CD8-positive, alpha-beta memory T cell (primary cell): ENCODE measurements around the gene TMEM233. TPM values are rescaled to one million over a fixed set of nuclear protein-coding genes. Genes with fewer than 3 reads are reported as not detected.
A peak's percentile ranks its signal among the peaks of the same experiment; 100 is the strongest.

Experiments
- CTCF ChIA-PET: fragments of 350-600 bp; sonication (Branson Sonifier 250); formaldehyde crosslinking; loops from one replicate; lab custom pipeline; 2021; ENCODE audit warnings: antibody characterized with exemption; lab: Charles Lee
- POLR2A ChIA-PET: fragments of 350-600 bp; sonication (Branson Sonifier 250); formaldehyde crosslinking; loops from one replicate; lab custom pipeline; 2021; ENCODE audit warnings: antibody characterized with exemption; lab: Charles Lee
- DNase-seq, 5 donors: peaks; one replicate each; pipeline versions ENCODE4 v3.0.0 to v3.0.0-alpha.2; 2020 to 2022; ENCODE audit warnings: mixed read lengths in 1 of 5
- H3K27ac ChIP-seq: one replicate; pipeline ENCODE4 v1.7.0; 2013; ENCODE audit warnings: low read depth, mild to moderate bottlenecking, low read length, moderate library complexity
- H3K27me3 ChIP-seq: 2 replicates; pipeline ENCODE4 v1.7.0; 2013; ENCODE audit warnings: low read length, mild to moderate bottlenecking; ENCODE audit not compliant: insufficient read depth, poor library complexity, severe bottlenecking
- H3K36me3 ChIP-seq: 2 replicates; pipeline ENCODE4 v1.7.0; 2013; ENCODE audit warnings: mild to moderate bottlenecking, low read length, moderate library complexity; ENCODE audit not compliant: insufficient read depth
- H3K4me1 ChIP-seq: 2 replicates; pipeline ENCODE4 v1.7.0; 2013; ENCODE audit warnings: mild to moderate bottlenecking, low read length, moderate library complexity; ENCODE audit not compliant: insufficient read depth
- H3K4me3 ChIP-seq: 2 replicates; pipeline ENCODE4 v1.7.0; 2013; ENCODE audit warnings: mild to moderate bottlenecking, low read length
- H3K9me3 ChIP-seq: 2 replicates; pipeline ENCODE4 v1.7.0; 2013; ENCODE audit warnings: mild to moderate bottlenecking, low read length
- H3K27ac Mint-ChIP-seq, 8 donors: one replicate each; pipeline ENCODE4 v1.8.0; 2020 to 2021; ENCODE audit warnings: mixed read lengths in 8 of 8, mild to moderate bottlenecking in 6 of 8, inconsistent platforms in 3 of 8, moderate library complexity in 3 of 8
- H3K27me3 Mint-ChIP-seq, 2 donors: one replicate each; pipeline ENCODE4 v1.8.0; 2020 to 2021; ENCODE audit warnings: mixed read lengths in 2 of 2, mild to moderate bottlenecking in 1 of 2, moderate library complexity in 1 of 2
- H3K36me3 Mint-ChIP-seq, 3 donors: one replicate each; pipeline ENCODE4 v1.8.0; 2020 to 2021; ENCODE audit warnings: mixed read lengths in 3 of 3, inconsistent platforms in 1 of 3, mild to moderate bottlenecking in 1 of 3
- H3K4me1 Mint-ChIP-seq, 3 donors: one replicate each; pipeline ENCODE4 v1.8.0; 2020 to 2021; ENCODE audit warnings: mixed read lengths in 3 of 3, inconsistent platforms in 1 of 3, mild to moderate bottlenecking in 1 of 3
- H3K4me3 Mint-ChIP-seq, 7 donors: one replicate each; pipeline ENCODE4 v1.8.0; 2020 to 2021; ENCODE audit warnings: mixed read lengths in 7 of 7, mild to moderate bottlenecking in 6 of 7, moderate library complexity in 4 of 7, inconsistent platforms in 2 of 7
- H3K9me3 Mint-ChIP-seq, 5 donors: one replicate each; pipeline ENCODE4 v1.8.0; 2020 to 2022; ENCODE audit warnings: mixed read lengths in 5 of 5, mild to moderate bottlenecking in 3 of 5, moderate library complexity in 2 of 5, inconsistent platforms in 1 of 5
- polyA plus RNA-seq: library from polyadenylated mRNA; unstranded; fragments of 300-500 nt; fragmentation: Illumina TruSeq; gene quantifications from one replicate; pipeline ENCODE4 v1.2.3, GENCODE V29; 2021
- total RNA-seq, 2 experiments: library from RNA; stranded (reverse); gene quantifications; one replicate each; pipeline ENCODE4 v1.2.3, GENCODE V29; 2021

TMEM233 gene
- total and polyA plus RNA-seq, 3 experiments from 2014 or later = not detected

GRCh38 chr12:119594772-119595445 is 1.3 kb downstream of the TMEM233 start:
- peaks cover 0 to 1% (median 0%) of the 10 kb centered on the region in 5 donors for H3K9me3 Mint-ChIP-seq
- H3K27me3 Mint-ChIP-seq = peaks cover 46 to 83% of the 10 kb centered on the region in 2 donors
- no peaks in the 10 kb centered on the region for H3K9me3 ChIP-seq
- POLR2A ChIA-PET = no interaction called here
- H3K4me1 ChIP-seq = no peaks in the 10 kb centered on the region
- H3K36me3 Mint-ChIP-seq = no peaks in the 10 kb centered on the region
- no peaks in the 10 kb centered on the region for H3K36me3 ChIP-seq
- H3K27ac Mint-ChIP-seq = peak overlapping the region in 1 of 8 donors; percentile 9
- peaks cover 9 to 16% (median 11%) of the 10 kb centered on the region in 3 donors for H3K4me1 Mint-ChIP-seq
- CTCF ChIA-PET = no interaction called here
- no peak overlapping the region for H3K4me3 Mint-ChIP-seq
- H3K27me3 ChIP-seq = peaks cover 4% of the 10 kb centered on the region
- no peak overlapping the region for H3K4me3 ChIP-seq
- DNase-seq = no peak
- no peak overlapping the region for H3K27ac ChIP-seq

GRCh38 chr12:119598159-119598558 is 4.6 kb downstream of the TMEM233 start:
- Histone ChIP-seq H3K27me3 (peaks cover 4% of the 10 kb centered on the region), H3K4me1 (no peaks in the 10 kb centered on the region), H3K27ac (no peak overlapping the region), H3K36me3 (no peaks in the 10 kb centered on the region), H3K9me3 (no peaks in the 10 kb centered on the region), H3K4me3 (no peak overlapping the region)
- DNase-seq = no peak
- H3K4me3 Mint-ChIP-seq = no peak overlapping the region
- H3K4me1 Mint-ChIP-seq = peaks cover 9 to 16% (median 11%) of the 10 kb centered on the region in 3 donors
- no peaks in the 10 kb centered on the region for H3K36me3 Mint-ChIP-seq
- H3K27ac Mint-ChIP-seq = no peak overlapping the region
- H3K27me3 Mint-ChIP-seq = peaks cover 41 to 71% of the 10 kb centered on the region in 2 donors
- ChIA-PET CTCF (no interaction called here), POLR2A (no interaction called here)
- H3K9me3 Mint-ChIP-seq = no peaks in the 10 kb centered on the region

- H3K27ac Mint-ChIP-seq = no peak overlapping the region
- ChIA-PET CTCF (no interaction called here), POLR2A (no interaction called here)
- no peaks in the 10 kb centered on the region for H3K4me1 Mint-ChIP-seq
- no peaks in the 10 kb centered on the region for H3K9me3 ChIP-seq
- H3K36me3 ChIP-seq = no peaks in the 10 kb centered on the region
- H3K4me3 Mint-ChIP-seq = no peak overlapping the region
- peaks cover 25 to 61% of the 10 kb centered on the region in 2 donors for H3K27me3 Mint-ChIP-seq
- no peaks in the 10 kb centered on the region for H3K4me1 ChIP-seq
- H3K4me3 ChIP-seq = no peak overlapping the region
- H3K36me3 Mint-ChIP-seq = no peaks in the 10 kb centered on the region
- no peaks in the 10 kb centered on the region for H3K9me3 Mint-ChIP-seq
- no peak for DNase-seq
- H3K27ac ChIP-seq = no peak overlapping the region
- H3K27me3 ChIP-seq = no peaks in the 10 kb centered on the region
Measured at GRCh38 chr12:119601877-119602733, 8.5 kb downstream of the TMEM233 start.

GRCh38 chr12:119602734-119603094 is 9.1 kb downstream of the TMEM233 start:
- no peak overlapping the region for H3K4me3 ChIP-seq
- no peak overlapping the region for H3K4me3 Mint-ChIP-seq
- no peaks in the 10 kb centered on the region for H3K4me1 ChIP-seq
- POLR2A ChIA-PET = no interaction called here
- H3K27ac ChIP-seq = no peak overlapping the region
- no peaks in the 10 kb centered on the region for H3K36me3 ChIP-seq
- no peaks in the 10 kb centered on the region for H3K27me3 ChIP-seq
- CTCF ChIA-PET = no interaction called here
- H3K9me3 Mint-ChIP-seq = no peaks in the 10 kb centered on the region
- H3K27me3 Mint-ChIP-seq = peaks cover 20 to 57% of the 10 kb centered on the region in 2 donors
- H3K9me3 ChIP-seq = no peaks in the 10 kb centered on the region
- H3K27ac Mint-ChIP-seq = no peak overlapping the region
- no peaks in the 10 kb centered on the region for H3K4me1 Mint-ChIP-seq
- H3K36me3 Mint-ChIP-seq = no peaks in the 10 kb centered on the region
- DNase-seq = no peak

- DNase-seq = no peak
- H3K4me3 ChIP-seq = no peak overlapping the region
- Mint-ChIP-seq H3K36me3 (peaks cover 0 to under 1% (median 0%) of the 10 kb centered on the region in 3 donors), H3K27me3 (peaks cover 16 to 48% of the 10 kb centered on the region in 2 donors), H3K4me3 (no peak overlapping the region), H3K9me3 (peaks cover 0 to 5% (median under 1%) of the 10 kb centered on the region in 5 donors), H3K27ac (no peak overlapping the region), H3K4me1 (no peaks in the 10 kb centered on the region)
- no peaks in the 10 kb centered on the region for H3K27me3 ChIP-seq
- POLR2A ChIA-PET = no interaction called here
- no peaks in the 10 kb centered on the region for H3K4me1 ChIP-seq
- no peak overlapping the region for H3K27ac ChIP-seq
- CTCF ChIA-PET = no interaction called here
- H3K9me3 ChIP-seq = no peaks in the 10 kb centered on the region
- H3K36me3 ChIP-seq = no peaks in the 10 kb centered on the region
Measured at GRCh38 chr12:119603767-119604166, 10.2 kb downstream of the TMEM233 start.

GRCh38 chr12:119609358-119609757 is 15.8 kb downstream of the TMEM233 start:
- ChIA-PET CTCF (no interaction called here), POLR2A (no interaction called here)
- no peak overlapping the region for H3K4me3 ChIP-seq
- no peaks in the 10 kb centered on the region for H3K9me3 ChIP-seq
- H3K36me3 Mint-ChIP-seq = peaks cover 0 to 5% (median 0%) of the 10 kb centered on the region in 3 donors
- no peak overlapping the region for H3K27ac ChIP-seq
- H3K27me3 ChIP-seq = no peaks in the 10 kb centered on the region
- peaks cover 0 to 11% (median 6%) of the 10 kb centered on the region in 5 donors for H3K9me3 Mint-ChIP-seq
- no peaks in the 10 kb centered on the region for H3K4me1 ChIP-seq
- no peak overlapping the region for H3K27ac Mint-ChIP-seq
- H3K4me3 Mint-ChIP-seq = no peak overlapping the region
- no peaks in the 10 kb centered on the region for H3K36me3 ChIP-seq
- H3K27me3 Mint-ChIP-seq = peaks cover 17 to 50% of the 10 kb centered on the region in 2 donors
- DNase-seq = no peak
- no peaks in the 10 kb centered on the region for H3K4me1 Mint-ChIP-seq

- DNase-seq = no peak
- H3K36me3 Mint-ChIP-seq = peaks cover 0 to 5% (median 0%) of the 10 kb centered on the region in 3 donors
- no peak overlapping the region for H3K4me3 Mint-ChIP-seq
- POLR2A ChIA-PET = no interaction called here
- H3K27ac Mint-ChIP-seq = peak overlapping the region in 1 of 8 donors; percentile 48
- Histone ChIP-seq H3K4me3 (no peak overlapping the region), H3K9me3 (no peaks in the 10 kb centered on the region), H3K36me3 (no peaks in the 10 kb centered on the region), H3K27me3 (no peaks in the 10 kb centered on the region), H3K27ac (no peak overlapping the region), H3K4me1 (no peaks in the 10 kb centered on the region)
- peaks cover 0 to 10% (median 6%) of the 10 kb centered on the region in 5 donors for H3K9me3 Mint-ChIP-seq
- CTCF ChIA-PET = no interaction called here
- H3K4me1 Mint-ChIP-seq = no peaks in the 10 kb centered on the region
- peaks cover 16 to 53% of the 10 kb centered on the region in 2 donors for H3K27me3 Mint-ChIP-seq
Measured at GRCh38 chr12:119613319-119613936, 19.9 kb downstream of the TMEM233 start.

GRCh38 chr12:119614705-119615104 is 21.1 kb downstream of the TMEM233 start:
- H3K9me3 Mint-ChIP-seq = peaks cover 0 to 3% (median under 1%) of the 10 kb centered on the region in 5 donors
- H3K27me3 Mint-ChIP-seq = peaks cover 20 to 57% of the 10 kb centered on the region in 2 donors
- Histone ChIP-seq H3K9me3 (no peaks in the 10 kb centered on the region), H3K4me1 (no peaks in the 10 kb centered on the region), H3K27me3 (no peaks in the 10 kb centered on the region), H3K27ac (no peak overlapping the region), H3K36me3 (no peaks in the 10 kb centered on the region), H3K4me3 (no peak overlapping the region)
- CTCF ChIA-PET = no interaction called here
- no peak overlapping the region for H3K4me3 Mint-ChIP-seq
- H3K36me3 Mint-ChIP-seq = peaks cover 0 to 2% (median 0%) of the 10 kb centered on the region in 3 donors
- H3K4me1 Mint-ChIP-seq = no peaks in the 10 kb centered on the region
- POLR2A ChIA-PET = no interaction called here
- H3K27ac Mint-ChIP-seq = no peak overlapping the region
- no peak for DNase-seq
